ENCODE results near the gene SYNE3.

DNA sequence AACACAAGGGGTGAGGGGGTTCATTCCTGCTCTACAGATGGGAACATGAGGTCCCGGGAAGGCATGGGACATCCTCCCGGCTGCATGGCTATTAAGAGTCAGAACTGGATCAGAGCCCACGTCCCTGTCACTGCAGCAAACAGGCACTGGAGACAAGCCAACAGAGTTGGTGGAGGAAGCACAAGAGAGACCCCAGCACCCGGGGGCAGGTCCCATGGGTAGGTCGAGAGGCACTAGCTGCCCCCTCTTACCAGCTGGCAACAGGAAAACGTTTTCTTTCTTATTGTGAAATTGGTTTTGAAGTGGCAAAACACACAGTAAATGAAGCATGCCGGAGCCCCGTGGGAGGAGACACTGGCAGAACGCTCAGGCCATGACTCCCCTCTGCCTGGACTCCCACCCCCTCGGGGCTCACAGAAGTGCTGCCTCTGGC, 43.6 kb downstream of the SYNE3 start:
- TF ChIP-seq, protein P1, sequence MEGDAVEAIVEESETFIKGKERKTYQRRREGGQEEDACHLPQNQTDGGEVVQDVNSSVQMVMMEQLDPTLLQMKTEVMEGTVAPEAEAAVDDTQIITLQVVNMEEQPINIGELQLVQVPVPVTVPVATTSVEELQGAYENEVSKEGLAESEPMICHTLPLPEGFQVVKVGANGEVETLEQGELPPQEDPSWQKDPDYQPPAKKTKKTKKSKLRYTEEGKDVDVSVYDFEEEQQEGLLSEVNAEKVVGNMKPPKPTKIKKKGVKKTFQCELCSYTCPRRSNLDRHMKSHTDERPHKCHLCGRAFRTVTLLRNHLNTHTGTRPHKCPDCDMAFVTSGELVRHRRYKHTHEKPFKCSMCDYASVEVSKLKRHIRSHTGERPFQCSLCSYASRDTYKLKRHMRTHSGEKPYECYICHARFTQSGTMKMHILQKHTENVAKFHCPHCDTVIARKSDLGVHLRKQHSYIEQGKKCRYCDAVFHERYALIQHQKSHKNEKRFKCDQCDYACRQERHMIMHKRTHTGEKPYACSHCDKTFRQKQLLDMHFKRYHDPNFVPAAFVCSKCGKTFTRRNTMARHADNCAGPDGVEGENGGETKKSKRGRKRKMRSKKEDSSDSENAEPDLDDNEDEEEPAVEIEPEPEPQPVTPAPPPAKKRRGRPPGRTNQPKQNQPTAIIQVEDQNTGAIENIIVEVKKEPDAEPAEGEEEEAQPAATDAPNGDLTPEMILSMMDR (conservative IDR thresholded peaks at IDR 0.05; ENCODE audit: low read depth, low read length), result no peak
- TF ChIP-seq EZH2 (IDR thresholded peaks at IDR 0.05; ENCODE audit: low read length, unreplicated experiment) (no peak), EZH2phosphoT487 (IDR thresholded peaks at IDR 0.05; ENCODE audit: borderline replicate concordance, low read length) (no peak)
